H9 (cell line): ENCODE results near the gene CCKAR. TPM values are rescaled to one million over a fixed set of nuclear protein-coding genes. Genes with fewer than 3 reads are reported as not detected.

ENCODE experiments used
- DNase-seq: peaks from one replicate; pipeline ENCODE4 v3.0.0-alpha.2; 2017
- H2AFZ ChIP-seq: one replicate; pipeline ENCODE4 v1.6.1; 2013; ENCODE audit warnings: mild to moderate bottlenecking, low read length, control low read depth, moderate library complexity
- H2AK5ac ChIP-seq: 2 replicates; pipeline ENCODE4 v1.6.1; 2013; ENCODE audit warnings: low read length, control low read depth, mixed read lengths; ENCODE audit not compliant: insufficient read length
- H2BK120ac ChIP-seq: one replicate; pipeline ENCODE4 v1.6.1; 2013; ENCODE audit warnings: low read depth, mild to moderate bottlenecking, low read length, control low read depth, inconsistent platforms; ENCODE audit not compliant: poor library complexity, severe bottlenecking
- H2BK12ac ChIP-seq: 2 replicates; pipeline ENCODE4 v1.6.1; 2013; ENCODE audit warnings: low read length, control low read depth, mixed read lengths, low read depth; ENCODE audit not compliant: insufficient read length
- H2BK15ac ChIP-seq: 2 replicates; pipeline ENCODE4 v1.6.1; 2013; ENCODE audit warnings: low read depth, low read length, control low read depth
- H2BK20ac ChIP-seq: one replicate; pipeline ENCODE4 v1.6.1; 2013; ENCODE audit warnings: low read depth, mild to moderate bottlenecking, low read length, control low read depth, inconsistent platforms; ENCODE audit not compliant: poor library complexity, severe bottlenecking
- H2BK5ac ChIP-seq: 2 replicates; pipeline ENCODE4 v1.6.1; 2013; ENCODE audit warnings: low read length, control low read depth, mixed read lengths; ENCODE audit not compliant: insufficient read length
- H3K14ac ChIP-seq: 2 replicates; pipeline ENCODE4 v1.6.1; 2013; ENCODE audit warnings: low read length, control low read depth; ENCODE audit not compliant: insufficient read depth
- H3K18ac ChIP-seq: 2 replicates; pipeline ENCODE4 v1.6.1; 2013; ENCODE audit warnings: low read depth, mild to moderate bottlenecking, mixed read lengths, low read length, control low read depth; ENCODE audit not compliant: insufficient read length
- H3K23ac ChIP-seq: 2 replicates; pipeline ENCODE4 v1.6.1; 2013; ENCODE audit warnings: low read length, control low read depth, mixed read lengths, low read depth; ENCODE audit not compliant: insufficient read length
- H3K23me2 ChIP-seq: 2 replicates; pipeline ENCODE4 v1.6.1; 2013; ENCODE audit warnings: low read depth, mild to moderate bottlenecking, mixed read lengths, low read length, control low read depth; ENCODE audit not compliant: insufficient read length, poor library complexity, severe bottlenecking
- H3K27ac ChIP-seq: 2 replicates; pipeline ENCODE4 v1.5.1; 2013; ENCODE audit warnings: low read length, control low read depth, mixed read lengths, low read depth; ENCODE audit not compliant: insufficient read length
- H3K27me3 ChIP-seq: 2 replicates; pipeline ENCODE4 v1.6.1; 2013; ENCODE audit warnings: low read length, control low read depth, inconsistent platforms; ENCODE audit not compliant: insufficient read depth
- H3K4ac ChIP-seq: 2 replicates; pipeline ENCODE4 v1.6.1; 2013; ENCODE audit warnings: low read depth, mild to moderate bottlenecking, control low read depth, inconsistent platforms, low read length, moderate library complexity
- H3K4me1 ChIP-seq: 2 replicates; pipeline ENCODE4 v1.6.1; 2013; ENCODE audit warnings: low read length, control low read depth, inconsistent platforms; ENCODE audit not compliant: insufficient read depth
- H3K4me2 ChIP-seq: 2 replicates; pipeline ENCODE4 v1.6.1; 2013; ENCODE audit warnings: low read length, control low read depth, mixed read lengths; ENCODE audit not compliant: insufficient read length, insufficient read depth
- H3K56ac ChIP-seq: 2 replicates; pipeline ENCODE4 v1.6.1; 2013; ENCODE audit warnings: low read depth, mild to moderate bottlenecking, mixed read lengths, low read length, control low read depth; ENCODE audit not compliant: insufficient read length
- H3K79me1 ChIP-seq: 2 replicates; pipeline ENCODE4 v1.6.1; 2013; ENCODE audit warnings: low read depth, mild to moderate bottlenecking, moderate library complexity, low read length, control low read depth, inconsistent platforms; ENCODE audit not compliant: insufficient read depth, poor library complexity, severe bottlenecking
- H3K79me2 ChIP-seq: 2 replicates; pipeline ENCODE4 v1.6.1; 2013; ENCODE audit warnings: low read length, control low read depth, inconsistent platforms; ENCODE audit not compliant: insufficient read depth
- H3K9ac ChIP-seq: 2 replicates; pipeline ENCODE4 v1.6.1; 2013; ENCODE audit warnings: low read length, control low read depth, mixed read lengths; ENCODE audit not compliant: insufficient read length; ENCODE audit errors: extremely low read depth
- H3K9me3 ChIP-seq: one replicate; pipeline ENCODE4 v1.6.1; 2013; ENCODE audit warnings: low read depth, low read length, inconsistent platforms; ENCODE audit not compliant: control insufficient read depth
- H3T11ph ChIP-seq: one replicate; pipeline ENCODE4 v1.6.1; 2013; ENCODE audit warnings: mild to moderate bottlenecking, low read length, control low read depth, inconsistent platforms
- H4K20me1 ChIP-seq: one replicate; pipeline ENCODE4 v1.6.1; 2013; ENCODE audit not compliant: control insufficient read depth, insufficient read length, insufficient read depth
- H4K5ac ChIP-seq: 2 replicates; pipeline ENCODE4 v1.6.1; 2013; ENCODE audit warnings: low read depth, mild to moderate bottlenecking, mixed read lengths, low read length, control low read depth; ENCODE audit not compliant: insufficient read length
- H4K8ac ChIP-seq: replicated peaks from 2 replicates; pipeline ENCODE4 v1.6.1; 2013; ENCODE audit warnings: low read length, control low read depth, mixed read lengths, low read depth; ENCODE audit not compliant: insufficient read length
- H4K91ac ChIP-seq: 2 replicates; pipeline ENCODE4 v1.6.1; 2013; ENCODE audit warnings: low read depth, mild to moderate bottlenecking, moderate library complexity, mixed read lengths, low read length, control low read depth; ENCODE audit not compliant: insufficient read length
- H3K27ac Mint-ChIP-seq, 3 experiments: 2 replicates in 2 of 3; 3 replicates in 1 of 3; pipeline ENCODE4 v1.8.0; 2020 to 2021; ENCODE audit warnings: mixed read lengths in 3 of 3, mild to moderate bottlenecking in 1 of 3, moderate library complexity in 1 of 3
- H3K27me3 Mint-ChIP-seq: 2 replicates; pipeline ENCODE4 v1.8.0; 2021; ENCODE audit warnings: low read depth, mild to moderate bottlenecking, moderate library complexity, mixed read lengths
- H3K36me3 Mint-ChIP-seq, 3 experiments: 2 replicates in 2 of 3; 3 replicates in 1 of 3; pipeline ENCODE4 v1.8.0; 2020 to 2021; ENCODE audit warnings: low read depth in 3 of 3, mixed read lengths in 3 of 3; ENCODE audit not compliant: insufficient read depth in 1 of 3
- H3K4me1 Mint-ChIP-seq, 2 experiments: 2 replicates each; pipeline ENCODE4 v1.8.0; 2020; ENCODE audit warnings: mixed read lengths in 2 of 2
- H3K4me3 Mint-ChIP-seq, 2 experiments: 2 replicates in 1 of 2; 3 replicates in 1 of 2; pipeline ENCODE4 v1.8.0; 2020 to 2021; ENCODE audit warnings: mild to moderate bottlenecking in 2 of 2, mixed read lengths in 2 of 2, moderate library complexity in 1 of 2
- H3K9me3 Mint-ChIP-seq, 2 experiments: 2 replicates in 1 of 2; 3 replicates in 1 of 2; pipeline ENCODE4 v1.8.0; 2020; ENCODE audit warnings: mild to moderate bottlenecking in 2 of 2, mixed read lengths in 2 of 2, moderate library complexity in 1 of 2
- CTCF ChIP-seq: fragments of 200-600 bp; sonication (generic); conservative IDR thresholded peaks from 3 replicates; pipeline ENCODE4 v1.8.0; 2021; ENCODE audit warnings: antibody characterized with exemption, mild to moderate bottlenecking
- WGBS: extraction: QIAGEN DNeasy Blood & Tissue Kit; methylation state at CpG from one replicate; pipeline ENCODE4 v1.1.7; 2013; ENCODE audit warnings: missing lambda C conversion rate, low lambda C conversion rate, mixed read lengths; ENCODE audit not compliant: insufficient read length; ENCODE audit errors: extremely low coverage; 5-methylcytosine and 5-hydroxymethylcytosine counted together
- total RNA-seq: library from RNA; stranded (reverse); gene quantifications from 2 replicates; pipeline ENCODE4 v1.2.1, GENCODE V29; 2021

CCKAR gene
- total RNA-seq, 1 experiment from 2014 or later = not detected

- Mint-ChIP-seq H3K27me3 (peaks cover 3% of the 10 kb centered on the region), H3K9me3 (peaks cover 2 to 4% of the 10 kb centered on the region in 2 experiments; a peak in 4 of 5 replicates), H3K27ac (no peak overlapping the region; a peak in 1 of 7 replicates), H3K4me3 (no peak overlapping the region), H3K4me1 (peaks cover 4 to 18% of the 10 kb centered on the region in 2 experiments; a peak in 3 of 4 replicates), H3K36me3 (peaks cover 0 to 5% (median 0%) of the 10 kb centered on the region in 3 experiments; a peak in 3 of 7 replicates)
- Histone ChIP-seq H4K91ac (no peak overlapping the region), H3K9ac (no peak overlapping the region), H3K23ac (no peak overlapping the region), H3K23me2 (no peaks in the 10 kb centered on the region), H3K14ac (no peak overlapping the region), H3T11ph (no peak overlapping the region), H2BK120ac (no peak overlapping the region), H3K56ac (no peak overlapping the region), H3K27ac (no peak overlapping the region), H2AFZ (no peak overlapping the region), H3K9me3 (no peaks in the 10 kb centered on the region), H4K5ac (no peak overlapping the region), H3K27me3 (no peaks in the 10 kb centered on the region), H2BK12ac (no peak overlapping the region), H3K4me1 (no peaks in the 10 kb centered on the region), H3K4me2 (no peak overlapping the region), H4K8ac (no peak overlapping the region), H2AK5ac (no peak overlapping the region), H3K4ac (no peak overlapping the region), H2BK15ac (no peak overlapping the region; the same call in 1 of the 2 replicates), H3K79me2 (no peaks in the 10 kb centered on the region), H2BK20ac (no peak overlapping the region), H2BK5ac (no peak overlapping the region), H4K20me1 (no peaks in the 10 kb centered on the region), H3K79me1 (no peaks in the 10 kb centered on the region), H3K18ac (no peak overlapping the region)
- TF ChIP-seq CTCF = no peak
- no CpG with 5 or more reads among the region's 4 CpGs for WGBS
- no peak for DNase-seq
Observed at GRCh38 chr4:26493461-26493860, 3.2 kb upstream of the CCKAR start.
